Adrenal gland (tissue), 5 donors: ENCODE measurements around the gene RIN1.

Source experiments
- POLR2A ChIP-seq, 2 donors: fragments of 450-650 bp; IDR thresholded peaks; one replicate each; pipeline ENCODE4 v1.6.1; 2017; ENCODE audit warnings: antibody characterized with exemption in 2 of 2, mild to moderate bottlenecking in 2 of 2, moderate library complexity in 1 of 2
- TF ChIP-seq, protein P1 (sequence below), 6 experiments: fragments of 450-650 bp in 4 of 6; fragments of 200-600 bp in 2 of 6; sonication (generic) in 1 of 6; IDR thresholded peaks; 1 replicate in 5 of 6; 2 replicates in 1 of 6; pipeline versions ENCODE4 v1.5.1 to v1.8.0; 2016 to 2021; ENCODE audit warnings: antibody characterized with exemption in 6 of 6, mild to moderate bottlenecking in 2 of 6, moderate library complexity in 1 of 6
- donor health status: DM: no; HTN: no; CAD: no.

DNA sequence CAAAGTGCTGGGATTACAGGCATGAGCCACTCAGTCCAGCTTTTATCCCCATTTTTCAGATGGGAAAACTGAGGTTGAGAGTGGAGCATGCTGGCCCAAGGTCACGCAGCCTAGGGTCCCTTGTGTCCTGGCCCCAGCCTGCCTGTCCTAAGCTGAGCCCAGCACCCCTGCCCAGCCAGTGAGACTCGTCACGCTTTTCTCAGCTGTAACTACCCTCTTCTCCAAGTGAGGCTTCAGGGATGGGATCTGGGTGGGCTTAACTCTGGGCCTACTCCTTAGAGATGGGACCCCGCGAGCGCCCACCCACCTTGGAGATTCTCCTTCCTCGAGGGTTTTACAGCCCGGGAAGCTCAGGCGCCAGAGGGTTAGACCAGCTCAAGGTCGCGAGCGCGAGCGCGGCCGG, 44.9 kb downstream of the RIN1 start:
- TF ChIP-seq POLR2A (IDR thresholded peaks at IDR 0.05), result no peak
- TF ChIP-seq, protein P1, sequence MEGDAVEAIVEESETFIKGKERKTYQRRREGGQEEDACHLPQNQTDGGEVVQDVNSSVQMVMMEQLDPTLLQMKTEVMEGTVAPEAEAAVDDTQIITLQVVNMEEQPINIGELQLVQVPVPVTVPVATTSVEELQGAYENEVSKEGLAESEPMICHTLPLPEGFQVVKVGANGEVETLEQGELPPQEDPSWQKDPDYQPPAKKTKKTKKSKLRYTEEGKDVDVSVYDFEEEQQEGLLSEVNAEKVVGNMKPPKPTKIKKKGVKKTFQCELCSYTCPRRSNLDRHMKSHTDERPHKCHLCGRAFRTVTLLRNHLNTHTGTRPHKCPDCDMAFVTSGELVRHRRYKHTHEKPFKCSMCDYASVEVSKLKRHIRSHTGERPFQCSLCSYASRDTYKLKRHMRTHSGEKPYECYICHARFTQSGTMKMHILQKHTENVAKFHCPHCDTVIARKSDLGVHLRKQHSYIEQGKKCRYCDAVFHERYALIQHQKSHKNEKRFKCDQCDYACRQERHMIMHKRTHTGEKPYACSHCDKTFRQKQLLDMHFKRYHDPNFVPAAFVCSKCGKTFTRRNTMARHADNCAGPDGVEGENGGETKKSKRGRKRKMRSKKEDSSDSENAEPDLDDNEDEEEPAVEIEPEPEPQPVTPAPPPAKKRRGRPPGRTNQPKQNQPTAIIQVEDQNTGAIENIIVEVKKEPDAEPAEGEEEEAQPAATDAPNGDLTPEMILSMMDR (IDR thresholded peaks at IDR 0.05), result no peak
